Stimulated activated CD4-positive, alpha-beta T cell treated with anti-CD3 and anti-CD28 coated beads, Interleukin-15, amount 100 ng/mL, for 1 hour (primary cell): ENCODE results near the gene SLC7A8.

Source experiments
- DNase-seq, 2 donors: peaks; one replicate each; pipeline ENCODE4 v3.0.0-alpha.2; 2020; ENCODE audit warnings: low read depth in 1 of 2, low spot score in 1 of 2

Gene SLC7A8

GRCh38 chr14:23183158-23183470, 346 bp downstream of the SLC7A8 start:
- no peak for DNase-seq

GRCh38 chr14:23182372-23183157, 895 bp downstream of the SLC7A8 start:
- no peak for DNase-seq

DNA sequence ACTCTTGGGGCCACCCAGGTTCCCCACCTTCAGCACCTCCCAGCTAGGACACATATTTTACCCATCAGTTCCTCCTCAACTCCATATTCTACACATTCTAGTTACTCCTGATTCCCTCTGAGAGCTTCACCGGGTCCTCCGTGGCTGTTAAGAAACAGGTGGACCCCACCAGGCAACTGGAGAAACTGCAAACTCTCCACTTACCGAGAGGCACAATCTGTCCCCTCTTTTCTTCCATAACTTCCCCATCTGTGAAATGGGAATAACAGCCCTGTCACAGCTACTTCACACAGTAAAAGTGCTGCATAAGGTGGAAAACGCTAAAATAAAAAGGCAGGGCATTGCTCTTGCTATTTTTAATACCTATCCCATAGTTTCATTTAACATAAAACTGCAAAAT, 1.5 kb downstream of the SLC7A8 start:
- DNase-seq, result no peak

DNA sequence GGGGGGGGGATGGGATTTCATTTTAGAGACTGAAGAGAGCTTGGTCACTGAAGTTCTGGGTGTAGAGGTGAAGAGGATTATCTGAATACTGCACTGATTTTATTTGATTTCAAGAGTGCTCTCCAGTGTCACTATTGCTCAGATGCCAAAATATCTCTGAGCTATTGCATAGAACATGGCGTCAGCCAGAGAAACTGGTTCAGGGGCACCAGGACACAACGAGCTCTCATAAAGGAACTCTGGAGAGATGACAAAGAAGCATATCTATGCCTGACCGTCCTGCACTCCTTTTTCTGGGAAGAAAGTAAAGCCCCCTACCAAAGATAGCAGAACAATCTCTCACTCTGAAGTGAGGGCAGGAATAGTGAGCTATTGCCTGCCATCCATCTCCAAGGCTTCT, 2.0 kb downstream of the SLC7A8 start:
- DNase-seq, result no peak

DNA sequence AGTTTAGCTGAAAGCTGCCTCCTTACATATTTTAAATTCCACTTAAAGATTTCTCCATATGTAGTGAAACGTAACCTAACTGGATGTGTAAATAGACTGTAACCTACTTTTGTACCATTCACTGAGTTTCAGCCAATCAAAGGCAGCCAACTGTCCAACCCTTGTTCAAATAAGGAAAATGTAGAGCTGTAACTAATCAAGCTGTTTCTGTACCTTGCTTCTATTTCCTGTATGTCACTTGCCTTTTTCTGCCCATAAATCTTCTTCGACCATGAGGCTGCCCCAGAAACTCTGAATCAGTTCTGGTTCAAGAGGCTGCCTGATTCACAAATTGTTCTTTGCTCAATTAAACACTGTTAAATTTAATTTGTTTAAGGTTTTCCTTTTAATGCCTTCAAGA, 6.3 kb downstream of the SLC7A8 start:
- DNase-seq, result no peak

GRCh38 chr14:23175823-23176222, 7.6 kb downstream of the SLC7A8 start:
- DNase-seq, result no peak

- no peak for DNase-seq
These were observed 8.9 kb downstream of the SLC7A8 start for GRCh38 chr14:23174296-23175184.

DNA sequence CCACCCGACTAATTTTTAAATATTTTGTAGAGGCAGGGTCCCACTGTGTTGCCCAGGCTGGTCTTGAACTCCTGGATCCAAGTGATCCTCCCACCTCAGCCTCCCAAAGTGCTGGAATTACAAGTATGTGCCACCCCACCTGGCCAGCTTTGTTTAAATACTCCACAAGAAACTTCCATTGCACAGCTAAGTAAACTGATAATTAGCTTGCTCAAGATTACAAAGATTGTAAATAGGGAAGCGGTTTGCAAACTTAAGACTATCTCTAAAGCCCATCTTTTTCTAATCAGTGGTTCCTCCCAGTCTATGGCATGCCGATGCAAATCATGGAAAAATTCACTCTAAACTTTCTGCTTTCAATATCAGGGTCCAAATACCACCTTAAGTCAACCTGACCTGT, 9.7 kb downstream of the SLC7A8 start:
- no peak for DNase-seq

- no peak for DNase-seq
These were observed 10.4 kb downstream of the SLC7A8 start for GRCh38 chr14:23173031-23173430.

GRCh38 chr14:23172574-23172973, 10.9 kb downstream of the SLC7A8 start:
- no peak for DNase-seq

DNA sequence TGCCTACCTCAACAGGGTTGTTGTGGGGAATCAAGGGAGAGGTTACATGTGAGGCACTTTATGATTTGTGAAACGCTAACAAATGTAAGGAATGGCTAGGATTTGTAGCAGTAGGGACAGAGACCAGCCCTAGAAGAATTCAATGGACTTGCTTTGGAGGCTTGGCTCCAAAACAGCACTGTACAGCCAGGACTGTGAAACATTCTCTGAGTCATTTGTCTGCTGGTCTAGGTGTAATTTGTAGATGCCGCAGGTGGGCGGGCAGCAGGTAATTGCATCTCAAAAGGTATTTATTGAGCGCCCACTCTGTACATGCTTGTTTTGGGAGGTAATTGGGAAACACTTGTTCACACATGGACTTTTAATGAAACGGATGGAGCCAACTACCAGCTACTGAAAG, 11.4 kb downstream of the SLC7A8 start:
- DNase-seq, result no peak

DNA sequence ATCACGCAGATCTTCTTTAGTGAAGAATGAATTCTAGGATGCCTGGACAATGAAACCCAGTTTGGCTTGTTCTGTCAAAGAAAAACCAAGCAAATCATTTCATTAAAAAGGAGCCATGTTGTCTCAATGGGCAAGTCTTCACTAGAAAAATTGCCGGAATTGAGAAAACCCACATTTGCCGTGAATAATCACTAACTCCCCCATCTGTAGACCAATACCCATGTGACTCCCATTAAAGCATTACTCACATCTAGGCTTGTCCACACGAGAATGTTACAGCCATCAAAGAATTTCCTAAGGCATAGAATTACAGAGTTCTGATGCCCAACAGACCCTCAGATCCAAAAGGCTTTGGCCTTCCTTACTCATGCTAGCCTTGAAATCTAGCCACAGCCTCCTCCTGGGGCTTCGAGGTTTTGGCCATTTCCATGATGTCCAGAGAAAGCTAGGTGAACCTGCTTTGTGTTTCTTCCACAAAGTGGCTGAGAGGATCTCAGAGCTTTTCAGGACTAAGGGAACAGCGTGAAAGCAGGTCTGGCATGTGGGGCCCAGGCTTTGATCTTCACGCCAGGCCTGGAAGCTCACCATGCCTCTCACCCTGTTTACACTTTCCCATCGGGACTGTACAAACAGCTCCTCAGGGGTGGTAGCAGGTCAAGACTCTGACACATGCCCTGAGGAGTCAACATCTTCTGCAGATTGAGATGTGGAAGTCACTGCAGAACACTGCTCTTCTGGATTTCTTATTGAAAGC, 12.1 kb downstream of the SLC7A8 start:
- DNase-seq, result no peak

DNA sequence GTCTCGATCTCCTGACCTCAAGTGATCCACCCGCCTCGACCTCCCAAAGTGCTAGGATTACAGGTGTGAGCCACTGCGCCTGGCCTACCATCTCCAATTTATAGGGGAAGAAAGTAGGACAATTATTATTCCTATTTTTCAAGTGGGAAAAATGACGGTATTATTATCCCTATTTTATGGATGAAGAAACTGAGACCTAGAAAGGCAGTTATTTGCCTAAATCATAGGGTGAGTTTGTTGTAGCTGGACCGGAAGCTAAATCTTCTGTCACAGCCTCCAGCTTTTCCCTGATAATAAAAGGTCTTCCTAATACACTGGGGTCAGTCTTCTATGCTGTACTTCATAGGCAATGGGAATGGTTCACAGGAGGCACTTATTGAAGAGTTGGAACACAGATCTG, 13.8 kb downstream of the SLC7A8 start:
- no peak for DNase-seq

DNA sequence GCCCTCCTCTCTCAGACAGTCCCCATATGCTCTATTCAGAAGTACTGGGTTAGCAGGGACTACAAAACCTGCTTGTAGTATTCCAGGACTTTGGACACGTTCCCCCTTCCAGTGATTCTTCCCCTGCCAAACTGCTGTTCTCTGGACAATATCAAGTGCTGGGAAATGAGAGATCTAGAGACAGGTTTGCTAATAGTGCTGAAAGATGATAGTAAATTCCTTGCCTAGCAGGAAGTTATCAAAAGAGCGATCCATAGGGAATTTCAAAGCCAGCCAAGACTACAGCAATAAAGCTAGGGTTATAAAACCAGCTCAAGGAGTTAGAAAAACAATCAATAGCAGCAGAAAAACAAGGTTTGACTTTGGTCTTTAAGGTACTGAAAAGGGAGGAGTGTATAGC, 15.2 kb downstream of the SLC7A8 start:
- DNase-seq, result no peak

GRCh38 chr14:23167116-23167847, 16.2 kb downstream of the SLC7A8 start:
- no peak for DNase-seq

GRCh38 chr14:23164949-23165348, 18.5 kb downstream of the SLC7A8 start:
- no peak for DNase-seq

DNA sequence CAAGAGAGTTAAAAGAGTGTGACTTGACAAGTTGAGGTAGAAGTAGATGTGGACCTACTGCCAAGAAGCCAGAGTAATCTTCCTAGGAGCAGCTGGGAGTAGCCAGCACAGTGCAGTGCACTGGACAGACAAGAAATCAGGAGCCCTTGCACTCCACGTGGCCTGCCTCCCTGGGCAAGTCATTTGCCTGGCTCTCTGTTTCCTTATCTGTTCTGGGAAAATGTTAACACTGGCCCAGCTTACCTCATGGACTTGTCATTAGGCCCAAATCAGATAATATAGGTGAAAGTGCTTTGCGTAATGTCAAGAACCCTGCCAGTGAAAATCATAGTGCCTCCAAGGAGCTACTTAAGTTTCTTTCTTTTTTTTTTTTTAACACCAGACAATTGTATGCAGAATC, 19.2 kb downstream of the SLC7A8 start:
- no peak for DNase-seq

- DNase-seq, result no peak
These were observed 19.6 kb downstream of the SLC7A8 start for GRCh38 chr14:23163830-23164229.

DNA sequence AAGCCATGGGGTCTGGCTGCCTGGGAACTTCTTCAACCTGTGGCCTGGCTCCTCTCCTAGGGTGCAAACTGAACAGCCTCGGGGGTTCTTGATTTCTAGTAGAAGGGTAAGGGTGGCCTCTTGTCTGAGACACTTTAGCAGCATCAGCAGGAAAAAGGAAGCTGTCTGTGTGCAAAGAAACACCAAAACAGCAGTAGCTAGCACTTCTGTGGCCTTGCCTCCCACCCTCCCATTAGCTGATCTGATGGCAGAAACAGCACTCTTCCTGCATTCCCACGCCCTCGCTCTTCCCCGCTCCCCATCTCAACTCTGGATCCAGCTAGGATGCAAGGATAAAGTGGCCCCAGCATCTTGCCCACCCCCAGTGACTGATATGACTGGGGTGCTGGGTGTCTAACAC, 20.7 kb downstream of the SLC7A8 start:
- no peak for DNase-seq

GRCh38 chr14:23162005-23162404, 21.5 kb downstream of the SLC7A8 start:
- DNase-seq, result no peak

GRCh38 chr14:23160924-23161522, 22.4 kb downstream of the SLC7A8 start:
- DNase-seq, result no peak
